HFFc6 (cell line): ENCODE results near the gene RGS6. TPM values are rescaled to one million over a fixed set of nuclear protein-coding genes. Genes with fewer than 3 reads are reported as not detected.

Experiments
- DNase-seq: peaks from one replicate; pipeline ENCODE4 v3.0.0-alpha.2; 2018
- H3K27ac Mint-ChIP-seq: 2 replicates; pipeline ENCODE4 v1.8.0; 2020; ENCODE audit warnings: mild to moderate bottlenecking, mixed read lengths
- H3K27me3 Mint-ChIP-seq: 2 replicates; pipeline ENCODE4 v1.8.0; 2021; ENCODE audit warnings: mild to moderate bottlenecking, moderate library complexity, mixed read lengths; ENCODE audit not compliant: insufficient read depth
- H3K36me3 Mint-ChIP-seq: 2 replicates; pipeline ENCODE4 v1.8.0; 2021; ENCODE audit warnings: low read depth, mixed read lengths
- H3K4me1 Mint-ChIP-seq: 2 replicates; pipeline ENCODE4 v1.8.0; 2020; ENCODE audit warnings: low read depth, mixed read lengths
- H3K4me3 Mint-ChIP-seq: 2 replicates; pipeline ENCODE4 v1.8.0; 2020; ENCODE audit warnings: mild to moderate bottlenecking, moderate library complexity, mixed read lengths
- H3K9me3 Mint-ChIP-seq: 2 replicates; pipeline ENCODE4 v1.8.0; 2020; ENCODE audit warnings: mild to moderate bottlenecking, mixed read lengths
- total RNA-seq, 6 experiments: library from RNA; stranded (reverse); fragmentation: NEBNext Ultra II Directional; extraction: Animal tissue kit (Norgen Biotek cat#: 25700); gene quantifications; 2 replicates in 1 of 6; 3 replicates in 5 of 6; pipeline ENCODE4 v1.2.3, GENCODE V29; 2021
- TF ChIP-seq, protein P1 (sequence below): fragments of 200-600 bp; sonication (generic); IDR thresholded peaks from 2 replicates; pipeline ENCODE4 v1.5.0; 2021; ENCODE audit warnings: antibody characterized with exemption, mild to moderate bottlenecking

RGS6 gene
- total RNA-seq, 6 experiments from 2014 or later = not detected

- Mint-ChIP-seq H3K27me3 (peaks cover 2% of the 10 kb centered on the region; the same call in 1 of the 2 replicates), H3K27ac (no peak overlapping the region), H3K4me1 (no peaks in the 10 kb centered on the region), H3K4me3 (no peak overlapping the region), H3K9me3 (peaks cover 6% of the 10 kb centered on the region), H3K36me3 (no peaks in the 10 kb centered on the region)
- TF ChIP-seq, protein P1, sequence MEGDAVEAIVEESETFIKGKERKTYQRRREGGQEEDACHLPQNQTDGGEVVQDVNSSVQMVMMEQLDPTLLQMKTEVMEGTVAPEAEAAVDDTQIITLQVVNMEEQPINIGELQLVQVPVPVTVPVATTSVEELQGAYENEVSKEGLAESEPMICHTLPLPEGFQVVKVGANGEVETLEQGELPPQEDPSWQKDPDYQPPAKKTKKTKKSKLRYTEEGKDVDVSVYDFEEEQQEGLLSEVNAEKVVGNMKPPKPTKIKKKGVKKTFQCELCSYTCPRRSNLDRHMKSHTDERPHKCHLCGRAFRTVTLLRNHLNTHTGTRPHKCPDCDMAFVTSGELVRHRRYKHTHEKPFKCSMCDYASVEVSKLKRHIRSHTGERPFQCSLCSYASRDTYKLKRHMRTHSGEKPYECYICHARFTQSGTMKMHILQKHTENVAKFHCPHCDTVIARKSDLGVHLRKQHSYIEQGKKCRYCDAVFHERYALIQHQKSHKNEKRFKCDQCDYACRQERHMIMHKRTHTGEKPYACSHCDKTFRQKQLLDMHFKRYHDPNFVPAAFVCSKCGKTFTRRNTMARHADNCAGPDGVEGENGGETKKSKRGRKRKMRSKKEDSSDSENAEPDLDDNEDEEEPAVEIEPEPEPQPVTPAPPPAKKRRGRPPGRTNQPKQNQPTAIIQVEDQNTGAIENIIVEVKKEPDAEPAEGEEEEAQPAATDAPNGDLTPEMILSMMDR = no peak
- DNase-seq = no peak
These were observed 40.3 kb upstream of the RGS6 start for GRCh38 chr14:71891970-71892369.

- Mint-ChIP-seq H3K4me1 (no peaks in the 10 kb centered on the region), H3K27ac (no peak overlapping the region), H3K9me3 (peaks cover 4% of the 10 kb centered on the region), H3K4me3 (peak overlapping the region; percentile 7; the same call in 1 of the 2 replicates), H3K36me3 (no peaks in the 10 kb centered on the region), H3K27me3 (peaks cover 2% of the 10 kb centered on the region; the same call in 1 of the 2 replicates)
- TF ChIP-seq, protein P1 = no peak
- DNase-seq = no peak
These were observed 27.2 kb upstream of the RGS6 start for GRCh38 chr14:71905031-71905430.

- no peaks in the 10 kb centered on the region for H3K4me1 Mint-ChIP-seq
- no peaks in the 10 kb centered on the region for H3K36me3 Mint-ChIP-seq
- H3K9me3 Mint-ChIP-seq = no peaks in the 10 kb centered on the region
- TF ChIP-seq, protein P1 = no peak
- no peak overlapping the region for H3K27ac Mint-ChIP-seq
- H3K27me3 Mint-ChIP-seq = no peaks in the 10 kb centered on the region; the same call in 1 of the 2 replicates
- no peak for DNase-seq
- no peak overlapping the region for H3K4me3 Mint-ChIP-seq
These were observed 26.4 kb upstream of the RGS6 start for GRCh38 chr14:71905860-71906259.

- TF ChIP-seq, protein P1 = no peak
- Mint-ChIP-seq H3K27ac (no peak overlapping the region), H3K4me1 (no peaks in the 10 kb centered on the region), H3K4me3 (no peak overlapping the region), H3K9me3 (no peaks in the 10 kb centered on the region), H3K27me3 (no peaks in the 10 kb centered on the region; the same call in 1 of the 2 replicates), H3K36me3 (no peaks in the 10 kb centered on the region)
- no peak for DNase-seq
These were observed 24.3 kb upstream of the RGS6 start for GRCh38 chr14:71907793-71908515.

DNA sequence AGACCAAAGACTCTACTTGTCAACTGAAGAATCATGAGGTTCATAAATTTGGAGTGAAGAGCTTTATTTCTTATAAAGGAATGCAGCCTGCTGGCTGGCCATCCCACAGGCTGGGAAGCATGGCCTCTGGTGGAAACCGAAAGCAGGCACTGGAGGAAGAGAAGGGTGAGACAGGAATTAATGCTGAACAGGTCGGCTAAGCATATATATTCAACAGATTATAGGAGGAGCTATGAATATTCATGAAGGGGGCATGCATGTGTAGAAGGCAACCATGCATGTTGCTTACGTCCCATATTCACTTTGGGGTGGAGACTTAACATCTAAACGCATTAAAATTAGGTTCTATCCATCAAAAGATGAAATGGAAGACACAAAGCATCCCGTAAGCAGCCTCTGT is 20.6 kb upstream of the RGS6 start:
- peaks cover 5% of the 10 kb centered on the region; the same call in 1 of the 2 replicates for H3K9me3 Mint-ChIP-seq
- no peaks in the 10 kb centered on the region for H3K36me3 Mint-ChIP-seq
- DNase-seq = no peak
- H3K4me1 Mint-ChIP-seq = no peaks in the 10 kb centered on the region
- no peak overlapping the region for H3K27ac Mint-ChIP-seq
- TF ChIP-seq, protein P1 = no peak
- no peak overlapping the region for H3K4me3 Mint-ChIP-seq
- H3K27me3 Mint-ChIP-seq = no peaks in the 10 kb centered on the region; the same call in 1 of the 2 replicates
